Vagina (tissue), 1 donor: ENCODE measurements around the gene TENT4A. TPM values are rescaled to one million over a fixed set of nuclear protein-coding genes. Genes with fewer than 3 reads are reported as not detected.

ENCODE experiments used
- total RNA-seq: library from RNA; depleted of rRNA; stranded (reverse); fragments of >200 nt; gene quantifications from one replicate; pipeline ENCODE4 v1.2.3, GENCODE V29; 2016

The TENT4A gene
- total RNA-seq, 1 donor from 2014 or later: 38.1 TPM

Other genes with a start within 250 kb of the TENT4A start
- gene NSUN2, start 80.4 kb upstream of the TENT4A start, total RNA-seq: 43.2 TPM
- 45.4 TPM for gene SRD5A1, start 80.0 kb upstream of the TENT4A start, total RNA-seq